SU-DHL-6 (cell line): Measurements from ENCODE around the gene UBE2L5.

Source experiments
- CTCF ChIP-seq: fragments of 200-600 bp; sonication (generic); IDR thresholded peaks from one replicate; pipeline ENCODE4 v1.5.1; 2017; ENCODE audit warnings: antibody characterized with exemption, mild to moderate bottlenecking, low read length, moderate library complexity; ENCODE audit not compliant: insufficient read depth, poor library complexity, severe bottlenecking
- EZH2phosphoT487 ChIP-seq: fragments of 200-600 bp; sonication (generic), shearing (Covaris generic); conservative IDR thresholded peaks from 2 replicates; pipeline ENCODE4 v1.6.1; 2018; ENCODE audit warnings: mild to moderate bottlenecking, antibody characterized with exemption, low read length, moderate library complexity, mixed read lengths

GRCh38 chr13:30477346-30478195 lies 55.3 kb downstream of the UBE2L5 start:
- no peak for TF ChIP-seq CTCF
- TF ChIP-seq EZH2phosphoT487: no peak
